HG02852 (cell line): ENCODE data around the gene TUBD1.
"Not testable (repeated sequence)": the region's sequence is repeated elsewhere in the genome, so short reads cannot be mapped to it uniquely, and the experiment has no call there.

Experiments used
- ATAC-seq: cut with Tn5 transposase; IDR thresholded peaks from one replicate; pipeline ENCODE4 v1.9.1; 2021; ENCODE audit warnings: mild to moderate bottlenecking, moderate library complexity; ENCODE audit not compliant: unreplicated experiment

The TUBD1 gene

GRCh38 chr17:59876107-59876506 is 16.6 kb downstream of the TUBD1 start:
- no peak for ATAC-seq

GRCh38 chr17:59874376-59874775 is 18.4 kb downstream of the TUBD1 start:
- no peak for ATAC-seq

- not testable (repeated sequence) for ATAC-seq
Measured at GRCh38 chr17:59873414-59873813, 19.3 kb downstream of the TUBD1 start.

GRCh38 chr17:59872351-59872750 is 20.4 kb downstream of the TUBD1 start:
- no peak for ATAC-seq

- ATAC-seq: no peak
Measured at GRCh38 chr17:59870482-59870881, 22.3 kb downstream of the TUBD1 start.

- no peak for ATAC-seq
Measured at GRCh38 chr17:59869941-59870218, 22.9 kb downstream of the TUBD1 start.

- ATAC-seq: no peak
Measured at GRCh38 chr17:59863616-59864015, 29.1 kb downstream of the TUBD1 start.

- ATAC-seq: no peak
Measured at GRCh38 chr17:59859444-59860025, 33.2 kb downstream of the TUBD1 start.

GRCh38 chr17:59858932-59859331 is 33.8 kb downstream of the TUBD1 start:
- no peak for ATAC-seq

- ATAC-seq: no peak
Measured at GRCh38 chr17:59858167-59858816, 34.5 kb downstream of the TUBD1 start.

- no peak for ATAC-seq
Measured at GRCh38 chr17:59856859-59857794, 35.6 kb downstream of the TUBD1 start.

- ATAC-seq: not testable (repeated sequence)
Measured at GRCh38 chr17:59853919-59854729, 38.6 kb downstream of the TUBD1 start.

- peak; percentile 50 for ATAC-seq
Measured at GRCh38 chr17:59853168-59853918, 39.4 kb downstream of the TUBD1 start.

GRCh38 chr17:59852847-59853167 is 39.9 kb downstream of the TUBD1 start:
- ATAC-seq: not testable (repeated sequence)

GRCh38 chr17:59851439-59852375 is 41.0 kb downstream of the TUBD1 start:
- ATAC-seq: no peak

- not testable (repeated sequence) for ATAC-seq
Measured at GRCh38 chr17:59850311-59850710, 42.4 kb downstream of the TUBD1 start.

- ATAC-seq: peak; percentile 59
Measured at GRCh38 chr17:59848778-59849177, 44.0 kb downstream of the TUBD1 start.

GRCh38 chr17:59848385-59848668 is 44.4 kb downstream of the TUBD1 start:
- ATAC-seq: no peak

- peak; percentile 36 for ATAC-seq
Measured at GRCh38 chr17:59846394-59847165, 46.2 kb downstream of the TUBD1 start.
